Measurements from ENCODE around the gene VPS25. TPM values are rescaled to one million over a fixed set of nuclear protein-coding genes. Genes with fewer than 3 reads are reported as not detected.

The VPS25 gene
- total RNA-seq, 2 donors from 2014 or later = 114 to 126 TPM

DNA sequence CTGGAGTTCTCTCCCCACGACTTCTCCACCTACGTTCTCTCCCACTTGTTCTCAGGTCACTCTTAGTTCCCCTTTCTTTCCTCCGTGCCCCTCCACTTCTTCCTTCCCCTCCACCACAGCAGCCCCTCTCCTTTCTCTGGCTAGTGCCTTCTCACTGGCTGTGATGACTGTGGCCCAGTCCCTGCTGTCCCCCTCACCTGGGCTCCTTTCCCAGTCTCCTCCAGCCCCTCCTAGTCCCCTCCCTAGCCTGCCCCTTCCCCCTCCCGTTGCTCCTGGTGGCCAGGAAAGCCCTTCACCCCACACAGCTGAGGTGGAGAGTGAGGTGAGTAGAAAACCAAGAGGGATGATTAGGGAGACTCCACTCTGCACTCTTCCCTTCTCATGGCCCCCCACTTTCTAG, 21.8 kb downstream of the VPS25 start:
- peaks cover 23% of the 10 kb centered on the region for H3K27me3 Mint-ChIP-seq (ENCODE audit: insufficient read depth)
- Histone ChIP-seq H3K36me3 (ENCODE audit: control insufficient read depth, insufficient read depth, low read length) (no peaks in the 10 kb centered on the region), H3K4me1 (ENCODE audit: control insufficient read depth, insufficient read depth, low read length) (no peaks in the 10 kb centered on the region), H3K4me3 (ENCODE audit: low read length) (no peak overlapping the region), H3K27me3 (ENCODE audit: control insufficient read depth, insufficient read depth, low read length, poor library complexity, severe bottlenecking) (no peaks in the 10 kb centered on the region), H3K9me3 (ENCODE audit: control insufficient read depth, low read length) (no peaks in the 10 kb centered on the region), H3K27ac (ENCODE audit: low read depth, low read length) (no peak overlapping the region), H3K9ac (ENCODE audit: extremely low read depth, low read length, poor library complexity, severe bottlenecking) (no peak overlapping the region)
- 92 to 100% methylated on average over 3 of the region's 4 CpGs for WGBS, 2 experiments (ENCODE audit: insufficient coverage in 1 of 2, insufficient read length in 1 of 2)
- H3K36me3 Mint-ChIP-seq (ENCODE audit: low read depth) = peaks cover 20% of the 10 kb centered on the region
- peaks cover 10% of the 10 kb centered on the region for H3K4me1 Mint-ChIP-seq
- H3K9me3 Mint-ChIP-seq = peaks cover 6% of the 10 kb centered on the region
- no peak overlapping the region for H3K4me3 Mint-ChIP-seq
- TF ChIP-seq, protein P1, sequence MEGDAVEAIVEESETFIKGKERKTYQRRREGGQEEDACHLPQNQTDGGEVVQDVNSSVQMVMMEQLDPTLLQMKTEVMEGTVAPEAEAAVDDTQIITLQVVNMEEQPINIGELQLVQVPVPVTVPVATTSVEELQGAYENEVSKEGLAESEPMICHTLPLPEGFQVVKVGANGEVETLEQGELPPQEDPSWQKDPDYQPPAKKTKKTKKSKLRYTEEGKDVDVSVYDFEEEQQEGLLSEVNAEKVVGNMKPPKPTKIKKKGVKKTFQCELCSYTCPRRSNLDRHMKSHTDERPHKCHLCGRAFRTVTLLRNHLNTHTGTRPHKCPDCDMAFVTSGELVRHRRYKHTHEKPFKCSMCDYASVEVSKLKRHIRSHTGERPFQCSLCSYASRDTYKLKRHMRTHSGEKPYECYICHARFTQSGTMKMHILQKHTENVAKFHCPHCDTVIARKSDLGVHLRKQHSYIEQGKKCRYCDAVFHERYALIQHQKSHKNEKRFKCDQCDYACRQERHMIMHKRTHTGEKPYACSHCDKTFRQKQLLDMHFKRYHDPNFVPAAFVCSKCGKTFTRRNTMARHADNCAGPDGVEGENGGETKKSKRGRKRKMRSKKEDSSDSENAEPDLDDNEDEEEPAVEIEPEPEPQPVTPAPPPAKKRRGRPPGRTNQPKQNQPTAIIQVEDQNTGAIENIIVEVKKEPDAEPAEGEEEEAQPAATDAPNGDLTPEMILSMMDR (conservative IDR thresholded peaks at IDR 0.05) = no peak
- no peak for DNase-seq
- no peak overlapping the region for H3K27ac Mint-ChIP-seq

GRCh38 chr17:42795465-42795864, 22.2 kb downstream of the VPS25 start:
- peaks cover 6% of the 10 kb centered on the region for H3K9me3 Mint-ChIP-seq
- H3K36me3 Mint-ChIP-seq (ENCODE audit: low read depth) = peaks cover 20% of the 10 kb centered on the region
- peaks cover 23% of the 10 kb centered on the region for H3K27me3 Mint-ChIP-seq (ENCODE audit: insufficient read depth)
- Histone ChIP-seq H3K9me3 (ENCODE audit: control insufficient read depth, low read length) (no peaks in the 10 kb centered on the region), H3K27me3 (ENCODE audit: control insufficient read depth, insufficient read depth, low read length, poor library complexity, severe bottlenecking) (no peaks in the 10 kb centered on the region), H3K4me3 (ENCODE audit: low read length) (no peak overlapping the region), H3K36me3 (ENCODE audit: control insufficient read depth, insufficient read depth, low read length) (no peaks in the 10 kb centered on the region), H3K9ac (ENCODE audit: extremely low read depth, low read length, poor library complexity, severe bottlenecking) (no peak overlapping the region), H3K27ac (ENCODE audit: low read depth, low read length) (no peak overlapping the region), H3K4me1 (ENCODE audit: control insufficient read depth, insufficient read depth, low read length) (no peaks in the 10 kb centered on the region)
- no peak overlapping the region for H3K27ac Mint-ChIP-seq
- H3K4me3 Mint-ChIP-seq = no peak overlapping the region
- DNase-seq = no peak
- TF ChIP-seq, protein P1 (conservative IDR thresholded peaks at IDR 0.05) = no peak
- peaks cover 10% of the 10 kb centered on the region for H3K4me1 Mint-ChIP-seq
- WGBS, 2 experiments (ENCODE audit: insufficient coverage in 1 of 2, insufficient read length in 1 of 2) = 89 to 95% methylated on average over 6 to 10 of the region's 10 CpGs

GRCh38 chr17:42796066-42796758, 23.0 kb downstream of the VPS25 start:
- H3K36me3 ChIP-seq (ENCODE audit: control insufficient read depth, insufficient read depth, low read length) = no peaks in the 10 kb centered on the region
- DNase-seq = no peak
- no peaks in the 10 kb centered on the region for H3K4me1 ChIP-seq (ENCODE audit: control insufficient read depth, insufficient read depth, low read length)
- H3K27me3 ChIP-seq (ENCODE audit: control insufficient read depth, insufficient read depth, low read length, poor library complexity, severe bottlenecking) = no peaks in the 10 kb centered on the region
- H3K4me3 ChIP-seq (ENCODE audit: low read length) = no peak overlapping the region
- H3K36me3 Mint-ChIP-seq (ENCODE audit: low read depth) = peaks cover 20% of the 10 kb centered on the region
- H3K4me3 Mint-ChIP-seq = no peak overlapping the region
- WGBS, 2 experiments (ENCODE audit: insufficient coverage in 1 of 2, insufficient read length in 1 of 2) = 91 to 97% methylated on average over 7 to 18 of the region's 18 CpGs
- H3K27ac Mint-ChIP-seq = no peak overlapping the region
- peaks cover 6% of the 10 kb centered on the region for H3K9me3 Mint-ChIP-seq
- H3K9ac ChIP-seq (ENCODE audit: extremely low read depth, low read length, poor library complexity, severe bottlenecking) = no peak overlapping the region
- no peak overlapping the region for H3K27ac ChIP-seq (ENCODE audit: low read depth, low read length)
- peaks cover 10% of the 10 kb centered on the region for H3K4me1 Mint-ChIP-seq
- peaks cover 24% of the 10 kb centered on the region for H3K27me3 Mint-ChIP-seq (ENCODE audit: insufficient read depth)
- H3K9me3 ChIP-seq (ENCODE audit: control insufficient read depth, low read length) = no peaks in the 10 kb centered on the region
- TF ChIP-seq, protein P1 (conservative IDR thresholded peaks at IDR 0.05) = no peak
